Smooth muscle cell (in vitro differentiated cells): ENCODE data around the gene FOXN4. TPM values are rescaled to one million over a fixed set of nuclear protein-coding genes. Genes with fewer than 3 reads are reported as not detected.

Experiments
- DNase-seq: peaks from one replicate; lab custom pipeline; 2025; ENCODE audit not compliant: unreplicated experiment; lab: John Stamatoyannopoulos, UW
- H2AFZ ChIP-seq: fragments of 200-600 bp; sonication (generic); 2 replicates; pipeline ENCODE4 v1.6.0; 2016; ENCODE audit warnings: antibody characterized with exemption, low read depth, mild to moderate bottlenecking
- H3F3A ChIP-seq: fragments of 200-600 bp; sonication (generic); 2 replicates; pipeline ENCODE4 v1.6.0; 2017; ENCODE audit warnings: antibody characterized with exemption, low read depth
- H3K27ac ChIP-seq: fragments of 200-600 bp; sonication (generic); 2 replicates; pipeline ENCODE4 v1.5.1; 2016; ENCODE audit warnings: low read depth, mild to moderate bottlenecking
- H3K27me3 ChIP-seq: fragments of 200-600 bp; sonication (generic); 2 replicates; pipeline ENCODE4 v1.6.1; 2016; ENCODE audit warnings: low read depth, mild to moderate bottlenecking
- H3K36me3 ChIP-seq: fragments of 200-600 bp; sonication (generic); 2 replicates; pipeline ENCODE4 v1.5.1; 2016; ENCODE audit warnings: low read depth
- H3K4me1 ChIP-seq: fragments of 200-600 bp; sonication (generic); 2 replicates; pipeline ENCODE4 v1.5.1; 2016; ENCODE audit warnings: low read depth
- H3K4me2 ChIP-seq: fragments of 200-600 bp; sonication (generic); 2 replicates; pipeline ENCODE4 v1.6.0; 2016; ENCODE audit warnings: mild to moderate bottlenecking
- H3K4me3 ChIP-seq: fragments of 200-600 bp; sonication (generic); 2 replicates; pipeline ENCODE4 v1.5.1; 2016; ENCODE audit warnings: mild to moderate bottlenecking
- H3K79me2 ChIP-seq: fragments of 200-600 bp; sonication (generic); 2 replicates; pipeline ENCODE4 v1.6.0; 2016; ENCODE audit warnings: low read depth, mild to moderate bottlenecking
- H3K9ac ChIP-seq: fragments of 200-600 bp; sonication (generic); 2 replicates; pipeline ENCODE4 v1.6.0; 2016; ENCODE audit warnings: low read depth
- H3K9me3 ChIP-seq: fragments of 200-600 bp; sonication (generic); replicated peaks from 2 replicates; pipeline ENCODE4 v1.5.1; 2016; ENCODE audit warnings: low read depth
- H4K20me1 ChIP-seq: fragments of 200-600 bp; sonication (generic); 2 replicates; pipeline ENCODE4 v1.6.0; 2016; ENCODE audit warnings: low read depth
- WGBS: methylation state at CpG from one replicate; pipeline ENCODE4 v1.1.7; 2016; ENCODE audit warnings: low lambda C conversion rate; 5-methylcytosine and 5-hydroxymethylcytosine counted together
- polyA plus RNA-seq: library from polyadenylated mRNA; unstranded; fragments of >200 nt; fragmentation: Nextera tagmentation; extraction: Ambion mirVana; gene quantifications from 2 replicates; pipeline ENCODE4 v1.2.1, GENCODE V29; 2016
- total RNA-seq: library from RNA; depleted of rRNA; stranded (reverse); fragments of >200 nt; gene quantifications from 2 replicates; pipeline ENCODE4 v1.2.3, GENCODE V29; 2014
- TF ChIP-seq, protein P1 (sequence below): fragments of 200-600 bp; sonication (generic); IDR thresholded peaks from 2 replicates; pipeline ENCODE4 v1.5.1; 2017; ENCODE audit warnings: borderline replicate concordance, mild to moderate bottlenecking, antibody characterized with exemption; ENCODE audit not compliant: insufficient read depth, poor library complexity, severe bottlenecking

The FOXN4 gene
- total and polyA plus RNA-seq, 2 experiments from 2014 or later: not detected

DNA sequence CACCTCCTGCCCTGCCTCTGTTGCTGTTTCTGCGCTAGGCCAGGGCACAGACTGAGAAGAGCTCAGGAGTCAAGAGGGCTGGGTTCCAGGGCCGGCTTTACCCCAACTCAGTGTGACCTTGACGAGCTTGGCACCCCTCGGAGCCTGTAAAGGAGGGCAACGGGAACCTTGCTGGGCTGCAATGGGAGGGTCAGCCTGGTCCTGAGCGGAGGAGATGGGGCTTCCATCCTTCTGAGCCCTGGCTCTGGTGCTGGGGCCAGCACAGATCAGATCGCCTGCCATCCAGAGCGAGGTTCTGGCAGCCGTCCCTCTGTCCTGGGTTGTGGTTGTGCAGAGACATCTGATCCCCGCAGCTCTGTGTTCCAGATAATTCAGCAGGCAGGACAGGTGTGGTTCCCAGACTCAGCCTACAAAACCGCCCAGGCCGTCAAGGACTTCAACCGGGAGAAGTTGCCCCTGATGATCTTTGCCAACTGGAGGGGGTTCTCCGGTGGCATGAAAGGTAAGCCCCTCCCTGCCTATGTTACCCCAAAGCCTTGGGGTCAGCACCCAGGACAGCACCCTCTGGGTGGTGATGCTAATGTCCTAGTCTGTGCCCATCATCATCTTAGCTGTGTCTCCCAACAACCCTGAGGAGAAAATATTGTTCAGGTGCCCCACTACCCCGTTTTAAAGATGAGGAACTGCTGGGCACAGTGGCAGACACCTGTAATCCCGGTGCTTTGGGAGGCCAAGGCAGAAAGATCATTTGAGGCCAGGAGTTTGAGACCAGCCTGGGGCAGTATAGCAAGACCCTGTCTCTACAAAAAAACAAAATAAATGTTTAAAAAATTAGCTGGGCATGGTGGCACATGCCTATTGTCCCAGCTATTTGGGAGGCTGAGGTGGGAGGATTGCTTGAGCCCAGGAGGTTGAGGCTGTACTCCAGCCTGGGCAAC is 50.2 kb downstream of the FOXN4 start:
- WGBS: 86% methylated on average over 16 of the region's 16 CpGs
- Histone ChIP-seq H3K4me1 (no peaks in the 10 kb centered on the region), H3K79me2 (no peaks in the 10 kb centered on the region), H3K36me3 (no peaks in the 10 kb centered on the region), H3K4me3 (no peak overlapping the region), H3K4me2 (no peak overlapping the region), H3K27ac (no peak overlapping the region), H2AFZ (no peak overlapping the region), H4K20me1 (no peaks in the 10 kb centered on the region), H3K9me3 (peaks cover 3% of the 10 kb centered on the region), H3K27me3 (no peaks in the 10 kb centered on the region), H3F3A (no peaks in the 10 kb centered on the region), H3K9ac (no peak overlapping the region)
- DNase-seq: no peak
- TF ChIP-seq, protein P1, sequence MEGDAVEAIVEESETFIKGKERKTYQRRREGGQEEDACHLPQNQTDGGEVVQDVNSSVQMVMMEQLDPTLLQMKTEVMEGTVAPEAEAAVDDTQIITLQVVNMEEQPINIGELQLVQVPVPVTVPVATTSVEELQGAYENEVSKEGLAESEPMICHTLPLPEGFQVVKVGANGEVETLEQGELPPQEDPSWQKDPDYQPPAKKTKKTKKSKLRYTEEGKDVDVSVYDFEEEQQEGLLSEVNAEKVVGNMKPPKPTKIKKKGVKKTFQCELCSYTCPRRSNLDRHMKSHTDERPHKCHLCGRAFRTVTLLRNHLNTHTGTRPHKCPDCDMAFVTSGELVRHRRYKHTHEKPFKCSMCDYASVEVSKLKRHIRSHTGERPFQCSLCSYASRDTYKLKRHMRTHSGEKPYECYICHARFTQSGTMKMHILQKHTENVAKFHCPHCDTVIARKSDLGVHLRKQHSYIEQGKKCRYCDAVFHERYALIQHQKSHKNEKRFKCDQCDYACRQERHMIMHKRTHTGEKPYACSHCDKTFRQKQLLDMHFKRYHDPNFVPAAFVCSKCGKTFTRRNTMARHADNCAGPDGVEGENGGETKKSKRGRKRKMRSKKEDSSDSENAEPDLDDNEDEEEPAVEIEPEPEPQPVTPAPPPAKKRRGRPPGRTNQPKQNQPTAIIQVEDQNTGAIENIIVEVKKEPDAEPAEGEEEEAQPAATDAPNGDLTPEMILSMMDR: no peak

DNA sequence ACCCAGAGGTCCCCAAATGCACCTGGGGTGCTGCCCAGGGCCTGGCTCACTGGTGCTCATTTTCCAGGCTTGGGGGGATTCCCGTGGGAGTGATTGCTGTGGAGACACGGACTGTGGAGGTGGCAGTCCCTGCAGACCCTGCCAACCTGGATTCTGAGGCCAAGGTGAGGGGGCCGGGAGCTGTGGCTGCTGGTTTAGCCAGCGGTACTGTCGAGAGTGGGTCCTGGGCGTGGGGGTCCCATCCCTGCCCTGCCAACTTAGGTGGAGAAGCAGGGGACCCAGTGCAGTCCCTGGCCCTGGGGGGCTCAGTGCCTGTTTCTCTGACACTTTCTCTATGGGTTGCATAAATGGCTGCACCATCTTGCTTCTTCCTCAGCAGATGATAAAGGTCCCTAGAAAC is 50.9 kb downstream of the FOXN4 start:
- Histone ChIP-seq H3K27ac (no peak overlapping the region), H3K4me1 (no peaks in the 10 kb centered on the region), H3K4me2 (no peak overlapping the region), H3F3A (no peaks in the 10 kb centered on the region), H3K79me2 (no peaks in the 10 kb centered on the region), H4K20me1 (no peaks in the 10 kb centered on the region), H3K36me3 (no peaks in the 10 kb centered on the region), H3K9me3 (peaks cover 6% of the 10 kb centered on the region), H3K4me3 (no peak overlapping the region), H3K9ac (no peak overlapping the region), H3K27me3 (no peaks in the 10 kb centered on the region), H2AFZ (no peak overlapping the region)
- no peak for DNase-seq
- WGBS: 88% methylated on average over 6 of the region's 6 CpGs
- TF ChIP-seq, protein P1: no peak

DNA sequence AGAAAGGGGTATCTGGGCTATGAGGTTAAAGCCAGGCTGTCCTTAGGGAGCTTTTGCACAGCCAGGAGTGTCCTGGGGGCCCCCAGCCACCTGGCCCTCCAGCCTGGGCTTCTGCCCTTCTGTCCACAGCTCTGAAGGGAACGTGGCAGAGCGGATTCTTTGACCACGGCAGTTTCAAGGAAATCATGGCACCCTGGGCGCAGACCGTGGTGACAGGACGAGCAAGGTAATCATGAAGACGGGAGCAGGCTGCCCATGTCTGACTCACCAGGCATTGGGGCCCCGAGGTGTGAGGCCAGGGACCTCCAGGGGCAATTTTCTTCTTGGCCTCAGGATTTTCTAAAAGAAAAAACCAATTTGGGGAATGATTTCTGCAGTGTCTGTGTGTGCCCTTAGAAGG is 53.1 kb downstream of the FOXN4 start:
- Histone ChIP-seq H3K4me2 (no peak overlapping the region), H3K79me2 (no peaks in the 10 kb centered on the region), H3K4me1 (no peaks in the 10 kb centered on the region), H2AFZ (no peak overlapping the region), H3F3A (no peaks in the 10 kb centered on the region), H3K27me3 (no peaks in the 10 kb centered on the region), H3K4me3 (no peak overlapping the region), H4K20me1 (no peaks in the 10 kb centered on the region), H3K9ac (no peak overlapping the region), H3K36me3 (no peaks in the 10 kb centered on the region), H3K27ac (no peak overlapping the region), H3K9me3 (peaks cover 6% of the 10 kb centered on the region)
- TF ChIP-seq, protein P1: no peak
- no peak for DNase-seq
- 89% methylated on average over 8 of the region's 8 CpGs for WGBS
